Measurements from ENCODE around the gene CD53. TPM values are rescaled to one million over a fixed set of nuclear protein-coding genes. Genes with fewer than 3 reads are reported as not detected.
"Not testable (repeated sequence)": the region's sequence is repeated elsewhere in the genome, so short reads cannot be mapped to it uniquely, and the experiment has no call there.

Gene CD53
- total RNA-seq, 1 donor from 2014 or later: not detected

DNA sequence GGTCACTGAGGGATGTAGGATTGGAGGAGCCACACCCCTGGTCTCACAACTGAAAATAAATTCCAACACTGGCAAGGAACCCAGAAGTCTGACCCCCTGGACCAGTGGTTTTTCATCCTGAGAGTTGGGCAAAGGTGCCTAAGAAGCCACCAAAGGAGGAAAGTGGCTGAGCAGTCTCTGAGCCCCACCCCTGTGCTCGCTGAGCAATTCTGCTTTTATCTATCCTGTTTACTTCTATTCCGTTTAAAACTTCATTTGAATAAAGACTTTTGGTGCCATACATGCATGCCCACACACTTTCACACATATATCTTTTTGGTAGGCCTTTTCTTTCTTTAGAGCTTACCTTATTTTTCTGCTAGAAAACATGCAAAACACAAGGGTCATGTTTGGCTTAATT lies 13.9 kb upstream of the CD53 start:
- no peak overlapping the region for H3K27ac Mint-ChIP-seq
- TF ChIP-seq, protein P1, sequence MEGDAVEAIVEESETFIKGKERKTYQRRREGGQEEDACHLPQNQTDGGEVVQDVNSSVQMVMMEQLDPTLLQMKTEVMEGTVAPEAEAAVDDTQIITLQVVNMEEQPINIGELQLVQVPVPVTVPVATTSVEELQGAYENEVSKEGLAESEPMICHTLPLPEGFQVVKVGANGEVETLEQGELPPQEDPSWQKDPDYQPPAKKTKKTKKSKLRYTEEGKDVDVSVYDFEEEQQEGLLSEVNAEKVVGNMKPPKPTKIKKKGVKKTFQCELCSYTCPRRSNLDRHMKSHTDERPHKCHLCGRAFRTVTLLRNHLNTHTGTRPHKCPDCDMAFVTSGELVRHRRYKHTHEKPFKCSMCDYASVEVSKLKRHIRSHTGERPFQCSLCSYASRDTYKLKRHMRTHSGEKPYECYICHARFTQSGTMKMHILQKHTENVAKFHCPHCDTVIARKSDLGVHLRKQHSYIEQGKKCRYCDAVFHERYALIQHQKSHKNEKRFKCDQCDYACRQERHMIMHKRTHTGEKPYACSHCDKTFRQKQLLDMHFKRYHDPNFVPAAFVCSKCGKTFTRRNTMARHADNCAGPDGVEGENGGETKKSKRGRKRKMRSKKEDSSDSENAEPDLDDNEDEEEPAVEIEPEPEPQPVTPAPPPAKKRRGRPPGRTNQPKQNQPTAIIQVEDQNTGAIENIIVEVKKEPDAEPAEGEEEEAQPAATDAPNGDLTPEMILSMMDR (conservative IDR thresholded peaks at IDR 0.05): no peak
- peaks cover 5% of the 10 kb centered on the region for H3K27me3 Mint-ChIP-seq
- H3K4me1 Mint-ChIP-seq (ENCODE audit: unreplicated experiment): no peaks in the 10 kb centered on the region
- no peak overlapping the region for H3K4me3 Mint-ChIP-seq
- no peaks in the 10 kb centered on the region for H3K9me3 Mint-ChIP-seq
- no peak for DNase-seq (ENCODE audit: extremely low spot score, unreplicated experiment)
- H3K36me3 Mint-ChIP-seq: no peaks in the 10 kb centered on the region

DNA sequence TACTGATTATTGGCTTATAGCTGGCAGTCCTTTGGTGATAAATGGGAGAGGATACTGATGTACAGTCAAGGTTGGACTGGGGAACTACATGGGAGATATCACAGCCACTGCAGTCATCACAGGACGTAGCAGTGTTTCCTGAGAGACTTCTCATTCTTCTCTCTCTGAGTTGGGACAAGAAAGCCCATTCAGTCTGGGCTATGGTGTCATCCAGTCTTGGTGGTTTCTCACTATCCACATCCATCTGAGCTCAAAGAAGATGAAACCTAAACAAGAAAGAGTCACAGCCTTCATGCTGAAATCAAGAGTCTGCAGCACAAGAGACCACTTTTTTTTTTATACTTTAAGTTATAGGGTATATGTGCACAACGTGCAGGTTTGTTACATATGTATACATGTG lies 12.8 kb upstream of the CD53 start:
- DNase-seq (ENCODE audit: extremely low spot score, unreplicated experiment): no peak
- Mint-ChIP-seq H3K36me3 (no peaks in the 10 kb centered on the region), H3K9me3 (no peaks in the 10 kb centered on the region), H3K4me3 (no peak overlapping the region), H3K4me1 (ENCODE audit: unreplicated experiment) (no peaks in the 10 kb centered on the region), H3K27me3 (no peaks in the 10 kb centered on the region), H3K27ac (no peak overlapping the region)
- TF ChIP-seq, protein P1 (conservative IDR thresholded peaks at IDR 0.05): no peak

DNA sequence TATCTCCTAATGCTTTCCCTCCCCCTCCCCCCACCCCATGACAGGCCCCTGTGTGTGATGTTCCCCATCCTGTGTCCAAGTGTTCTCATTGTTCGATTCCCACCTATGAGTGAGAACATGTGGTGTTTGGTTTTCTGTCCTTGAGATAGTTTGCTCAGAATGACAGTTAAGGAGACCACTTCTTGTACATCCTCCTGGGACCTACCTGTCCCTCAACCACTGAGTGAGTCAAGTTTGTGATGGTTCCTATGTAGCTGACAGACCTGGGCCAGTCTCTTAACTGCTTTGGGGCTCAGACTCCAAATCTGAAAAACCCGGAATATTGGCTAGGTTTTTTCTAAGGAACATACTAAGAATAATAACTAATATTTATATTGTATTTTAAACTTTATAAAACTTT lies 12.3 kb upstream of the CD53 start:
- not testable (repeated sequence) for H3K4me1 Mint-ChIP-seq (ENCODE audit: unreplicated experiment); H3K4me3 Mint-ChIP-seq; H3K36me3 Mint-ChIP-seq; DNase-seq (ENCODE audit: extremely low spot score, unreplicated experiment); H3K27me3 Mint-ChIP-seq; H3K9me3 Mint-ChIP-seq; H3K27ac Mint-ChIP-seq

DNA sequence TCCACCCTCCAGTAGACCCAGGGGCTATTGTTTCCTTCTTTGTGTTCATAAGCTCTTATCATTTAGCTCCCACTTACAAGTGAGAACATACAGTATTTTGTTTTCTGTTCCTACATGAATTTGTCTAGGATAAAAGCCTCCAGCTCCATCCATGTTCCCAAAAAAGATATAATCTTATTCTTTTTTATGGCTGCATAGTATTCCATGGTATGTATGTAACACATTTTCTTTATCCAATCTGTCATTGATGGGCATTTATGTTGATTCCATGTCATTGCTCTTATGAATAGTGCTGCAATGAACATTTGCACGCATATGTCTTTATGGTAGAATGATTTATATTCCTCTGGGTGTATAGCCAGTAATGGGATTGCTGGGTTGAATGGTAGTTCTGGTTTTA lies 11.0 kb upstream of the CD53 start:
- H3K4me3 Mint-ChIP-seq; H3K27ac Mint-ChIP-seq; H3K27me3 Mint-ChIP-seq; H3K4me1 Mint-ChIP-seq (ENCODE audit: unreplicated experiment); DNase-seq (ENCODE audit: extremely low spot score, unreplicated experiment); H3K9me3 Mint-ChIP-seq; H3K36me3 Mint-ChIP-seq: not testable (repeated sequence)

DNA sequence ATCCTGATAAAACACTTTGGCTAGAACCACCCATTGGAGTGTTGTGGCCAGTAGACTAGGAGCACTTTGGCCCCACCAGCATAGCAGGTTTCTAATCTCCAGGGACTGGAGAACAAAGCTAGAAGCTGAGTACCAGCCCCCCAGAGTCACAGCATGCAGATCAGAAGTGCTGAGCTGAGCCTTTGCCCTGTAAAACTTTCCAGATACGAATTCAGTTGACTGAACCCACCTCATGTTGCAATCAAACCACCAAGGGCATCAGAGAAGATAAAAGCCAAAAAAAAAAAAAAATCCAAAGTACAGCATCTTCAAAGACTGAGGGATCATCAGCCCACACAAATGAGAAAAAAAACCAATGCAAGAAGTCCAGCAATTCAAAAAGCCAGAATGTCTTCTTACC lies 8.7 kb upstream of the CD53 start:
- H3K27ac Mint-ChIP-seq: no peak overlapping the region
- no peak overlapping the region for H3K4me3 Mint-ChIP-seq
- TF ChIP-seq, protein P1 (conservative IDR thresholded peaks at IDR 0.05): no peak
- no peaks in the 10 kb centered on the region for H3K4me1 Mint-ChIP-seq (ENCODE audit: unreplicated experiment)
- no peaks in the 10 kb centered on the region for H3K36me3 Mint-ChIP-seq
- no peaks in the 10 kb centered on the region for H3K27me3 Mint-ChIP-seq
- no peak for DNase-seq (ENCODE audit: extremely low spot score, unreplicated experiment)
- H3K9me3 Mint-ChIP-seq: no peaks in the 10 kb centered on the region

DNA sequence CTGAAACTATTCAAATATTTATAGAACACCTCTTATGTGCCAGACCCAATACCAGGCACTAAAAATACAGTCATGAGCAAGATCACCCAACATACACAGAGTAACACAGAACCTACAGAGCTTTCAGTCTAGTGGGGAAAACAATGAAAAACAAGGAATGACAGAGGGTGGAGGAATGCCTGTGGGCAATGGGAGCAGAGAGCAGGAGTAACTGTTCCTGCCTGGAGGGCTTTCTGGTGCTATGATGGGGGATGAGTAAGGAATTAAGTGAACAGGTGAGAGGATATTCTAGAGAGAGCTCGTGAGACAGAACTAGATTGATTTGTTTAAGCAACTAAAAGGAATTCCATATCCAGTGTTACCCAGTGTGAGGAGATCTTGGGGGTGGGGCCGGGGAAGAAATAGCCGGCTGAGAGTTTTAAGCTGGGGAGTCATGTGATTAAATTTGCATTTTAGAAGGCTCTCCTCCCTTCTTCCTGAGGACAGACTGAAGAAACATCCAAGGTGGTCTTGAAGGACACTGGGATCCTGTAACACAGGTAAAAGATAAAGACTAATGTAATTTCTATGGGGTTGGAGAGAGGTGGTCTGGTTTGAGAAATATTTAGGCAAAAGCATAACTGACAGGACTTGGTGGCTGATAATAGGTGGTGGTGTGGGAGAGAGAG lies 2.1 kb upstream of the CD53 start:
- no peak for DNase-seq (ENCODE audit: extremely low spot score, unreplicated experiment)
- Mint-ChIP-seq H3K4me1 (ENCODE audit: unreplicated experiment) (no peaks in the 10 kb centered on the region), H3K27ac (no peak overlapping the region), H3K27me3 (no peaks in the 10 kb centered on the region), H3K9me3 (no peaks in the 10 kb centered on the region), H3K36me3 (no peaks in the 10 kb centered on the region), H3K4me3 (no peak overlapping the region)
- TF ChIP-seq, protein P1 (conservative IDR thresholded peaks at IDR 0.05): no peak

DNA sequence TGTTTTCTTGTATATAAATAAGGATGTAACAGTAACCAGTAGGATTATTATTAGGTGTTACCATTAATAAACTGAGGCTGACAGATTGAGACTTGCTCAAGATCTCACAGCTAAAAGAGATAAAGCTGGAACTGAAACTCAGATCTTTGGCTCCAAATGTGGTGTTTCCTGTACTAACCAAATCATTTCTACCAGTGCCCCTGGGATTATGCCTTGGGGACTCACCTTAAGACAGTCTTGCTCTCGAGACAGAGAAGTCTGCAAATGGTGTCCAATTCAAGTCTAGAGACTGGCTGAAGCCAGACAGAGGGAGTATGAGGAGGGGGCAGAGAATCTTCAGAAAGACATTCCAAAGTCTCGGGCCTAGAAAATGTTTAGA lies 593 bp upstream of the CD53 start:
- Mint-ChIP-seq H3K4me3 (no peak overlapping the region), H3K27ac (no peak overlapping the region), H3K36me3 (no peaks in the 10 kb centered on the region), H3K4me1 (ENCODE audit: unreplicated experiment) (no peaks in the 10 kb centered on the region), H3K27me3 (peaks cover 3% of the 10 kb centered on the region), H3K9me3 (no peaks in the 10 kb centered on the region)
- no peak for DNase-seq (ENCODE audit: extremely low spot score, unreplicated experiment)
- TF ChIP-seq, protein P1 (conservative IDR thresholded peaks at IDR 0.05): no peak

All from type B pancreatic cell (in vitro differentiated cells).